HG03159 (cell line): ENCODE results near the gene EBLN2.

Experiments
- ATAC-seq: cut with Tn5 transposase; IDR thresholded peaks from one replicate; pipeline ENCODE4 v1.9.1; 2021; ENCODE audit warnings: mild to moderate bottlenecking, moderate library complexity; ENCODE audit not compliant: unreplicated experiment

Gene EBLN2

GRCh38 chr3:73101881-73102280 lies 40.4 kb downstream of the EBLN2 start:
- no peak for ATAC-seq

GRCh38 chr3:73107215-73107614 lies 45.8 kb downstream of the EBLN2 start:
- ATAC-seq: no peak

- no peak for ATAC-seq
Observed at GRCh38 chr3:73107676-73108187, 46.3 kb downstream of the EBLN2 start.

- ATAC-seq: no peak
Observed at GRCh38 chr3:73108750-73109149, 47.3 kb downstream of the EBLN2 start.

- no peak for ATAC-seq
Observed at GRCh38 chr3:73110530-73110929, 49.1 kb downstream of the EBLN2 start.
